ENCODE results near the gene CDH4. TPM values are rescaled to one million over a fixed set of nuclear protein-coding genes. Genes with fewer than 3 reads are reported as not detected.

The CDH4 gene
- total RNA-seq, 1 experiment from 2014 or later: not detected

- no peaks in the 10 kb centered on the region; the same call in 1 of the 2 replicates for H3K4me1 ChIP-seq (ENCODE audit: control insufficient read depth, insufficient read depth, low read length)
- no TSS peak for BruUV-seq (replicated peaks)
- H3K36me3 ChIP-seq (ENCODE audit: control insufficient read depth, insufficient read depth, low read length): no peaks in the 10 kb centered on the region
- H3K9me3 ChIP-seq (ENCODE audit: control insufficient read depth, insufficient read depth, low read depth, low read length): no peaks in the 10 kb centered on the region
- ChIA-PET POLR2A (no interaction called here), CTCF (interaction anchor here (1.3 kb wide), 1 partner anchor 10 kb away, joined by 4 read pairs; no protein-coding TSS in a partner anchor)
- no peak for TF ChIP-seq SIN3A (IDR thresholded peaks at IDR 0.05; ENCODE audit: borderline replicate concordance, insufficient read depth, low read depth, low read length)
- H3K27me3 ChIP-seq (ENCODE audit: control insufficient read depth, insufficient read depth, low read length): peaks cover 2% of the 10 kb centered on the region; the same call in 1 of the 2 replicates
- DNase-seq (ENCODE audit: low read depth, low spot score) (no peak), ATAC-seq (no peak)
- no peak overlapping the region for H3K4me3 ChIP-seq (ENCODE audit: low read depth in 2 of 2, low read length in 2 of 2)
- in situ Hi-C loops (cut with HindIII; ENCODE audit: low pct_unique_long_range_greater_than_20kb, low sequenced_read_pairs): no loop called here
- H3K27ac ChIP-seq (ENCODE audit: low read length): no peak overlapping the region
- intact Hi-C loops (cut with micrococcal nuclease; ENCODE audit: unreplicated experiment): no loop called here
Observed at GRCh38 chr20:61865353-61865752, 613.3 kb downstream of the CDH4 start.

- ChIA-PET POLR2A (no interaction called here), CTCF (interaction anchor here (1.3 kb wide), 1 partner anchor 10 kb away, joined by 4 read pairs; no protein-coding TSS in a partner anchor)
- Histone ChIP-seq H3K27me3 (ENCODE audit: control insufficient read depth, insufficient read depth, low read length) (peaks cover 4% of the 10 kb centered on the region; the same call in 1 of the 2 replicates), H3K27ac (ENCODE audit: low read length) (no peak overlapping the region), H3K36me3 (ENCODE audit: control insufficient read depth, insufficient read depth, low read length) (no peaks in the 10 kb centered on the region), H3K4me3 (ENCODE audit: low read depth in 2 of 2, low read length in 2 of 2) (no peak overlapping the region), H3K9me3 (ENCODE audit: control insufficient read depth, insufficient read depth, low read depth, low read length) (no peaks in the 10 kb centered on the region), H3K4me1 (ENCODE audit: control insufficient read depth, insufficient read depth, low read length) (no peaks in the 10 kb centered on the region; the same call in 1 of the 2 replicates)
- intact Hi-C loops (cut with micrococcal nuclease; ENCODE audit: unreplicated experiment) (no loop called here), in situ Hi-C loops (cut with HindIII; ENCODE audit: low pct_unique_long_range_greater_than_20kb, low sequenced_read_pairs) (no loop called here)
- ATAC-seq (no peak), DNase-seq (ENCODE audit: low read depth, low spot score) (no peak)
- no peak for TF ChIP-seq POLR2AphosphoS5 (IDR thresholded peaks at IDR 0.05; ENCODE audit: low read depth, low read length)
- TF ChIP-seq REST (IDR thresholded peaks at IDR 0.05; ENCODE audit: insufficient read depth in 1 of 2, low read depth in 2 of 2, low read length in 1 of 2): no peak
- TF ChIP-seq TCF7L2 (IDR thresholded peaks at IDR 0.05; ENCODE audit: low read depth, low read length): no peak
- no peak for TF ChIP-seq SIN3A (IDR thresholded peaks at IDR 0.05; ENCODE audit: borderline replicate concordance, insufficient read depth, low read depth, low read length)
- no peak for TF ChIP-seq CTCF (IDR thresholded peaks at IDR 0.05)
- no TSS peak for BruUV-seq (replicated peaks)
Observed at GRCh38 chr20:61866165-61866564, 614.1 kb downstream of the CDH4 start.

- no peaks in the 10 kb centered on the region for H3K36me3 ChIP-seq (ENCODE audit: control insufficient read depth, insufficient read depth, low read length)
- TF ChIP-seq SIN3A (IDR thresholded peaks at IDR 0.05; ENCODE audit: borderline replicate concordance, insufficient read depth, low read depth, low read length) (no peak), POLR2AphosphoS5 (IDR thresholded peaks at IDR 0.05; ENCODE audit: low read depth, low read length) (no peak), TCF7L2 (IDR thresholded peaks at IDR 0.05; ENCODE audit: low read depth, low read length) (no peak), REST (IDR thresholded peaks at IDR 0.05; ENCODE audit: insufficient read depth in 1 of 2, low read depth in 2 of 2, low read length in 1 of 2) (no peak), CTCF (IDR thresholded peaks at IDR 0.05) (no peak)
- BruUV-seq (replicated peaks): no TSS peak
- no peak overlapping the region for H3K27ac ChIP-seq (ENCODE audit: low read length)
- DNase-seq (ENCODE audit: low read depth, low spot score): no peak
- no peak overlapping the region for H3K4me3 ChIP-seq (ENCODE audit: low read depth in 2 of 2, low read length in 2 of 2)
- CTCF ChIA-PET: no interaction called here
- intact Hi-C loops (cut with micrococcal nuclease; ENCODE audit: unreplicated experiment) (no loop called here), in situ Hi-C loops (cut with HindIII; ENCODE audit: low pct_unique_long_range_greater_than_20kb, low sequenced_read_pairs) (no loop called here)
- H3K4me1 ChIP-seq (ENCODE audit: control insufficient read depth, insufficient read depth, low read length): no peaks in the 10 kb centered on the region; the same call in 1 of the 2 replicates
- POLR2A ChIA-PET: no interaction called here
- H3K27me3 ChIP-seq (ENCODE audit: control insufficient read depth, insufficient read depth, low read length): peaks cover 4% of the 10 kb centered on the region; the same call in 1 of the 2 replicates
- H3K9me3 ChIP-seq (ENCODE audit: control insufficient read depth, insufficient read depth, low read depth, low read length): no peaks in the 10 kb centered on the region
- ATAC-seq: no peak
Observed at GRCh38 chr20:61868006-61868405, 615.9 kb downstream of the CDH4 start.
